ENCODE measurements around the gene PFKFB4.
A peak's percentile ranks its signal among the peaks of the same experiment; 100 is the strongest.

The PFKFB4 gene

GRCh38 chr3:48565591-48566400 lies 9.2 kb upstream of the PFKFB4 start:
- Histone ChIP-seq H3K4me3 (ENCODE audit: low read length) (peak overlapping the region; percentile 36), H3K4me2 (ENCODE audit: low read length) (peak overlapping the region; percentile 44), H3K4me1 (ENCODE audit: control insufficient read depth, insufficient read depth, low read length) (peaks cover 55% of the 10 kb centered on the region), H3K27me3 (ENCODE audit: control insufficient read depth, insufficient read depth, low read length) (no peaks in the 10 kb centered on the region), H3K36me3 (ENCODE audit: insufficient read depth, low read length) (no peaks in the 10 kb centered on the region), H3K9me3 (replicated peaks; ENCODE audit: low read length) (no peaks in the 10 kb centered on the region), H3K9ac (ENCODE audit: low read depth, low read length) (peak overlapping the region; percentile 37)

GRCh38 chr3:48565186-48565585 lies 8.6 kb upstream of the PFKFB4 start:
- Histone ChIP-seq H3K9me3 (replicated peaks; ENCODE audit: low read length) (no peaks in the 10 kb centered on the region), H3K4me1 (ENCODE audit: control insufficient read depth, insufficient read depth, low read length) (peaks cover 61% of the 10 kb centered on the region), H3K27me3 (ENCODE audit: control insufficient read depth, insufficient read depth, low read length) (no peaks in the 10 kb centered on the region), H3K4me3 (ENCODE audit: low read length) (no peak overlapping the region), H3K36me3 (ENCODE audit: insufficient read depth, low read length) (no peaks in the 10 kb centered on the region), H3K4me2 (ENCODE audit: low read length) (no peak overlapping the region), H3K9ac (ENCODE audit: low read depth, low read length) (peak overlapping the region; percentile 37)

GRCh38 chr3:48564667-48565066 lies 8.1 kb upstream of the PFKFB4 start:
- Histone ChIP-seq H3K27me3 (ENCODE audit: control insufficient read depth, insufficient read depth, low read length) (no peaks in the 10 kb centered on the region), H3K36me3 (ENCODE audit: insufficient read depth, low read length) (no peaks in the 10 kb centered on the region), H3K4me3 (ENCODE audit: low read length) (no peak overlapping the region), H3K9ac (ENCODE audit: low read depth, low read length) (peak overlapping the region; percentile 78), H3K9me3 (replicated peaks; ENCODE audit: low read length) (no peaks in the 10 kb centered on the region), H3K4me2 (ENCODE audit: low read length) (no peak overlapping the region), H3K4me1 (ENCODE audit: control insufficient read depth, insufficient read depth, low read length) (peaks cover 66% of the 10 kb centered on the region)

GRCh38 chr3:48564022-48564421 lies 7.4 kb upstream of the PFKFB4 start:
- Histone ChIP-seq H3K36me3 (ENCODE audit: insufficient read depth, low read length) (no peaks in the 10 kb centered on the region), H3K4me2 (ENCODE audit: low read length) (peak overlapping the region; percentile 59), H3K9me3 (replicated peaks; ENCODE audit: low read length) (no peaks in the 10 kb centered on the region)

GRCh38 chr3:48563382-48563918 lies 6.8 kb upstream of the PFKFB4 start, which contains the start of gene UCN2:
Gene UCN2 (minus strand): TSS chr3:48563781. CDS start chr3:48563124, 657 bp downstream.
- Histone ChIP-seq H3K4me1 (ENCODE audit: control insufficient read depth, insufficient read depth, low read length) (peaks cover 77% of the 10 kb centered on the region), H3K9ac (ENCODE audit: low read depth, low read length) (peak within 1 kb of the TSS; percentile 78), H3K4me3 (ENCODE audit: low read length) (peak within 1 kb of the TSS; percentile 29), H3K27me3 (ENCODE audit: control insufficient read depth, insufficient read depth, low read length) (no peaks in the 10 kb centered on the region), H3K9me3 (replicated peaks; ENCODE audit: low read length) (no peaks in the 10 kb centered on the region), H3K4me2 (ENCODE audit: low read length) (peak within 1 kb of the TSS; percentile 59), H3K36me3 (ENCODE audit: insufficient read depth, low read length) (no peaks in the 10 kb centered on the region)

More at GRCh38 chr3:48564022-48564421, 7.4 kb upstream of the PFKFB4 start:
- H3K4me1 ChIP-seq (ENCODE audit: control insufficient read depth, insufficient read depth, low read length) = peaks cover 73% of the 10 kb centered on the region
- H3K27me3 ChIP-seq (ENCODE audit: control insufficient read depth, insufficient read depth, low read length) = no peaks in the 10 kb centered on the region
- H3K9ac ChIP-seq (ENCODE audit: low read depth, low read length) = peak overlapping the region; percentile 78
- H3K4me3 ChIP-seq (ENCODE audit: low read length) = peak overlapping the region; percentile 29

GRCh38 chr3:48562367-48563095 lies 5.9 kb upstream of the PFKFB4 start:
- Histone ChIP-seq H3K9ac (ENCODE audit: low read depth, low read length) (no peak overlapping the region), H3K36me3 (ENCODE audit: insufficient read depth, low read length) (no peaks in the 10 kb centered on the region), H3K4me3 (ENCODE audit: low read length) (no peak overlapping the region), H3K4me2 (ENCODE audit: low read length) (no peak overlapping the region), H3K9me3 (replicated peaks; ENCODE audit: low read length) (no peaks in the 10 kb centered on the region), H3K4me1 (ENCODE audit: control insufficient read depth, insufficient read depth, low read length) (peaks cover 86% of the 10 kb centered on the region), H3K27me3 (ENCODE audit: control insufficient read depth, insufficient read depth, low read length) (no peaks in the 10 kb centered on the region)

GRCh38 chr3:48561045-48561736 lies 4.6 kb upstream of the PFKFB4 start:
- Histone ChIP-seq H3K9ac (ENCODE audit: low read depth, low read length) (peak overlapping the region; percentile 59), H3K9me3 (replicated peaks; ENCODE audit: low read length) (no peaks in the 10 kb centered on the region), H3K27me3 (ENCODE audit: control insufficient read depth, insufficient read depth, low read length) (no peaks in the 10 kb centered on the region), H3K4me2 (ENCODE audit: low read length) (peak overlapping the region; percentile 76), H3K4me1 (ENCODE audit: control insufficient read depth, insufficient read depth, low read length) (peaks cover 86% of the 10 kb centered on the region), H3K36me3 (ENCODE audit: insufficient read depth, low read length) (no peaks in the 10 kb centered on the region), H3K4me3 (ENCODE audit: low read length) (peak overlapping the region; percentile 57)

- Histone ChIP-seq H3K9me3 (replicated peaks; ENCODE audit: low read length) (no peaks in the 10 kb centered on the region), H3K4me3 (ENCODE audit: low read length) (peak overlapping the region; percentile 57), H3K36me3 (ENCODE audit: insufficient read depth, low read length) (no peaks in the 10 kb centered on the region), H3K4me2 (ENCODE audit: low read length) (peak overlapping the region; percentile 76), H3K9ac (ENCODE audit: low read depth, low read length) (peak overlapping the region; percentile 59), H3K4me1 (ENCODE audit: control insufficient read depth, insufficient read depth, low read length) (peaks cover 84% of the 10 kb centered on the region), H3K27me3 (ENCODE audit: control insufficient read depth, insufficient read depth, low read length) (no peaks in the 10 kb centered on the region)
Observed at GRCh38 chr3:48560648-48561018, 4.0 kb upstream of the PFKFB4 start.

- Histone ChIP-seq H3K36me3 (ENCODE audit: insufficient read depth, low read length) (no peaks in the 10 kb centered on the region), H3K4me1 (ENCODE audit: control insufficient read depth, insufficient read depth, low read length) (peaks cover 64% of the 10 kb centered on the region), H3K9ac (ENCODE audit: low read depth, low read length) (no peak overlapping the region), H3K4me3 (ENCODE audit: low read length) (no peak overlapping the region), H3K9me3 (replicated peaks; ENCODE audit: low read length) (no peaks in the 10 kb centered on the region), H3K4me2 (ENCODE audit: low read length) (no peak overlapping the region), H3K27me3 (ENCODE audit: control insufficient read depth, insufficient read depth, low read length) (no peaks in the 10 kb centered on the region)
Observed at GRCh38 chr3:48558493-48559134, 2.0 kb upstream of the PFKFB4 start.

GRCh38 chr3:48555949-48556795 lies 431 bp downstream of the PFKFB4 start:
- Histone ChIP-seq H3K4me2 (ENCODE audit: low read length) (peak overlapping the region; percentile 82), H3K27me3 (ENCODE audit: control insufficient read depth, insufficient read depth, low read length) (no peaks in the 10 kb centered on the region), H3K4me1 (ENCODE audit: control insufficient read depth, insufficient read depth, low read length) (peaks cover 46% of the 10 kb centered on the region), H3K36me3 (ENCODE audit: insufficient read depth, low read length) (no peaks in the 10 kb centered on the region), H3K9ac (ENCODE audit: low read depth, low read length) (peak overlapping the region; percentile 72), H3K4me3 (ENCODE audit: low read length) (peak overlapping the region; percentile 77), H3K9me3 (replicated peaks; ENCODE audit: low read length) (no peaks in the 10 kb centered on the region)
